Activated B cell treated with CpG ODN at 0.5 μM for 24 hours (primary cell): ENCODE measurements around the gene SUCLG2. TPM values are rescaled to one million over a fixed set of nuclear protein-coding genes. Genes with fewer than 3 reads are reported as not detected.

Experiments
- ATAC-seq: fragments of 200-7000 bp; cut with Tn5 transposase; one replicate; pipeline ENCODE4 v1.10.0; 2021; ENCODE audit warnings: low read depth, mild to moderate bottlenecking, moderate library complexity
- CTCF ChIA-PET: fragments of 350-600 bp; sonication (Branson Sonifier 250); formaldehyde crosslinking; loops from one replicate; lab custom pipeline; 2021; ENCODE audit warnings: antibody characterized with exemption; lab: Charles Lee
- POLR2A ChIA-PET: fragments of 350-600 bp; sonication (Branson Sonifier 250); formaldehyde crosslinking; loops from one replicate; lab custom pipeline; 2021; ENCODE audit warnings: antibody characterized with exemption; lab: Charles Lee
- DNase-seq: peaks from one replicate; pipeline ENCODE4 v3.0.0; 2022
- H3K27ac Mint-ChIP-seq: one replicate; pipeline ENCODE4 v1.8.0; 2020; ENCODE audit warnings: mixed read lengths
- H3K27me3 Mint-ChIP-seq: one replicate; pipeline ENCODE4 v1.8.0; 2021; ENCODE audit warnings: mixed read lengths
- H3K36me3 Mint-ChIP-seq: one replicate; pipeline ENCODE4 v1.8.0; 2021; ENCODE audit warnings: low read depth, mixed read lengths
- H3K4me1 Mint-ChIP-seq: one replicate; pipeline ENCODE4 v1.8.0; 2021; ENCODE audit warnings: mixed read lengths
- H3K4me3 Mint-ChIP-seq: one replicate; pipeline ENCODE4 v1.8.0; 2020; ENCODE audit warnings: mild to moderate bottlenecking, mixed read lengths
- H3K9me3 Mint-ChIP-seq: one replicate; pipeline ENCODE4 v1.8.0; 2020; ENCODE audit warnings: mixed read lengths
- intact Hi-C: fragments of 100-400 bp; cut with micrococcal nuclease; formaldehyde crosslinking; loops from one replicate; pipeline ENCODE4 v1.15.1; 2024
- total RNA-seq: library from RNA; stranded (reverse); gene quantifications from 2 replicates; pipeline ENCODE4 v1.2.3, GENCODE V29; 2022
- TF ChIP-seq, protein P1 (sequence below): fragments of 200-600 bp; IDR thresholded peaks from one replicate; pipeline ENCODE4 v1.8.0; 2022; ENCODE audit warnings: antibody characterized with exemption, mild to moderate bottlenecking

The SUCLG2 gene
- total RNA-seq, 1 donor from 2014 or later: 40.8 TPM

DNA sequence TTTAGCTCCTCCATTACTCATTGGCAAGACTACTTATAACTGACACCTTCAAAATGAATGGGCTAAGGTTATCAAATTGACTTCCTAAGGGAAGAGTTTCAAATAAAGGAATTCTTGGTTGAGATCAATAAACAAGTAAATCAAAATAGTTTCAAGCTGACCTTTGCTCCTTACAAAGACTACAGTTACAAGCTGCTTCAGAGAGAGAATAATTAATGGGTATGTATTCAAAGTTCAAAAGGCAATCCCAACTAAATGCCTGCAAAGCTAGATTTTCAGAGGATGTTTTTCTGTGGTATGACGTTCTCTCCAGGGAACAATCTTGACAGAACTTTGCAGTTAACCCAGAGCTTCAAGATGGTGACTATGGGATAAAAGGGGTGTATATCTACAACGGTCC, 153.7 kb downstream of the SUCLG2 start:
- POLR2A ChIA-PET: no interaction called here
- CTCF ChIA-PET: no interaction called here

DNA sequence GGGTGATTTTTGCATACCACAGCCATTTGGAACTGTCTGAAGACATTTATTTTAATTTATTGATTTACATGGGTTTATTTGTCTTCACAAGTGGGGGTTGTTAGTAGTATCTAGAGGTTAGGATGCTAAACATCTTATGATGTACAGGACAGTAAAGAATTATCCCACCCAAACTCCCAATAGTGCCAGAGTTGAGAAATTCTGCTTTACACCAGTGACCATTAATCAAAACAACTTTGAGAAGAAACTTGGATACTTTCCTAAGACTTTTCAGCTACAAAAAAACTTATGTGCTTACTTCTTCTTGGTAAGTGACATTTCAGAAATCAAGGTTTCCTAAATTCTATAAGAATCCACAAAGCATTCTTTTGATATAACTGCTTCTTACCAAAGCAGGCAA, 156.7 kb downstream of the SUCLG2 start:
- intact Hi-C loops: no loop called here
- H3K9me3 Mint-ChIP-seq: no peaks in the 10 kb centered on the region
- DNase-seq (no peak), ATAC-seq (no peak)
- no peaks in the 10 kb centered on the region for H3K4me1 Mint-ChIP-seq
- TF ChIP-seq, protein P1, sequence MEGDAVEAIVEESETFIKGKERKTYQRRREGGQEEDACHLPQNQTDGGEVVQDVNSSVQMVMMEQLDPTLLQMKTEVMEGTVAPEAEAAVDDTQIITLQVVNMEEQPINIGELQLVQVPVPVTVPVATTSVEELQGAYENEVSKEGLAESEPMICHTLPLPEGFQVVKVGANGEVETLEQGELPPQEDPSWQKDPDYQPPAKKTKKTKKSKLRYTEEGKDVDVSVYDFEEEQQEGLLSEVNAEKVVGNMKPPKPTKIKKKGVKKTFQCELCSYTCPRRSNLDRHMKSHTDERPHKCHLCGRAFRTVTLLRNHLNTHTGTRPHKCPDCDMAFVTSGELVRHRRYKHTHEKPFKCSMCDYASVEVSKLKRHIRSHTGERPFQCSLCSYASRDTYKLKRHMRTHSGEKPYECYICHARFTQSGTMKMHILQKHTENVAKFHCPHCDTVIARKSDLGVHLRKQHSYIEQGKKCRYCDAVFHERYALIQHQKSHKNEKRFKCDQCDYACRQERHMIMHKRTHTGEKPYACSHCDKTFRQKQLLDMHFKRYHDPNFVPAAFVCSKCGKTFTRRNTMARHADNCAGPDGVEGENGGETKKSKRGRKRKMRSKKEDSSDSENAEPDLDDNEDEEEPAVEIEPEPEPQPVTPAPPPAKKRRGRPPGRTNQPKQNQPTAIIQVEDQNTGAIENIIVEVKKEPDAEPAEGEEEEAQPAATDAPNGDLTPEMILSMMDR: no peak
- H3K4me3 Mint-ChIP-seq: no peak overlapping the region
- peaks cover 60% of the 10 kb centered on the region for H3K36me3 Mint-ChIP-seq
- no peak overlapping the region for H3K27ac Mint-ChIP-seq
- CTCF ChIA-PET: no interaction called here
- H3K27me3 Mint-ChIP-seq: no peaks in the 10 kb centered on the region
- POLR2A ChIA-PET: no interaction called here

More for the DNA sequence above, 153.7 kb downstream of the SUCLG2 start:
- intact Hi-C loops: no loop called here
- DNase-seq: no peak
- Mint-ChIP-seq H3K4me1 (no peaks in the 10 kb centered on the region), H3K36me3 (peaks cover 53% of the 10 kb centered on the region), H3K9me3 (no peaks in the 10 kb centered on the region), H3K4me3 (no peak overlapping the region), H3K27me3 (no peaks in the 10 kb centered on the region), H3K27ac (no peak overlapping the region)
- no peak for ATAC-seq
- TF ChIP-seq, protein P1: no peak

DNA sequence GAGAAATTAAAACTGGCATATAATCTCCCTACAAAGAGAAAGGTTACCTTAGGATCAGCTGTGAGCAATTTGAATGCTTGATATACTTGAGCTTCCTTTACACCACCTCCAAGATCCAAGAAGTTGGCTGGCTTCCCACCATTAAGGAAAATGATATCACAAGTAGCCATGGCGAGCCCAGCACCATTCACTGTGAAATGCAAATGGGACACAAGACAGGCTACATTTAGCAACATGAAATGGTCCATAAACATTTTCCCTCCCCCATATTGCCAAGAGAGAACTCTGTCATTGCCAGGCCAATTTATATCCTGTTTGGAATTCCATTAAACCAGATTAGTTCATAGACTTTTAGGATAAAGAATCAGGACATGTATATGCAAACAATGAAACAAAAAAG, 158.7 kb downstream of the SUCLG2 start:
- H3K27ac Mint-ChIP-seq: no peak overlapping the region
- TF ChIP-seq, protein P1: no peak
- no peak overlapping the region for H3K4me3 Mint-ChIP-seq
- no peaks in the 10 kb centered on the region for H3K27me3 Mint-ChIP-seq
- ChIA-PET CTCF (no interaction called here), POLR2A (interaction anchor here (0.7 kb wide), 1 partner anchor 485 kb away, joined by 5 read pairs; no protein-coding TSS in a partner anchor)
- H3K36me3 Mint-ChIP-seq: peaks cover 66% of the 10 kb centered on the region
- no peaks in the 10 kb centered on the region for H3K9me3 Mint-ChIP-seq
- ATAC-seq: no peak
- intact Hi-C loops: no loop called here
- DNase-seq: no peak
- no peaks in the 10 kb centered on the region for H3K4me1 Mint-ChIP-seq

DNA sequence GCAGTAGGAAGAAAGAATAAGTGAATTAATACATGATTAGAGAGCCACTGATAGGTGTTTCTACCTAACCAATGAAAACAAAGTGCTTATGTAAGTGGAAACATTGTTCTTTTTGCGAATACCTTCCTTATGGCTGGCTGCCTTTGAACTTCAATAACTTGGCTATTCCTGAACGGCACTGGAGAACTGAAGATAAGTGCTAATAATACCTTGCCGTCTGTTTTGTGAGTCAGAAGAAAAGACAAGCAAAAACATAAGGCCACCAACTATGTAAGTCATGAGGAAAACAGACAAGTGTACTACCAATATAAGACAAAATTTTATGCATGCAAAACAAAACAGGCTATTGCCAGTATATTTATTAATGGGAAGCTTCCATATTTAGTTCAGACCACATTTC, 160.6 kb downstream of the SUCLG2 start:
- ATAC-seq (no peak), DNase-seq (no peak)
- Mint-ChIP-seq H3K4me1 (no peaks in the 10 kb centered on the region), H3K9me3 (no peaks in the 10 kb centered on the region), H3K36me3 (peaks cover 61% of the 10 kb centered on the region), H3K27ac (no peak overlapping the region), H3K4me3 (no peak overlapping the region), H3K27me3 (no peaks in the 10 kb centered on the region)
- intact Hi-C loops: no loop called here
- ChIA-PET POLR2A (no interaction called here), CTCF (no interaction called here)
- TF ChIP-seq, protein P1: no peak

DNA sequence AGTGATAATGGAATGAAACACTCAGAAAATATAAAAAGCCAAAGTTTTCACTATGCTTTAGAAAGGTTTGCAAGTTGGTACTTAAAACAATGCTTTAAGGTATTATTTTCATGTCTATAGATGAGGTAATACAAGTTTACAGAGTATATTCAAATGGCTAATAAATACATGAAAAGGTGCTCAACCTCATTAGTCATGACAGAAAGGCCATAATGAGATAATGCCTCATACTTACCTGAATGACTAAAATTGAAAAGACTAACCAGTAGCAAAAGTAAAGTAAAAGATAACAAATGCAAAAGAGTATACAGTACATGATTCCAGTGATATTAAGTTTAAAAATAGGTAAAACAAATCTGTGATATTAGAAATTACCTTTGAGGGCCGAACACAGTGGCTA, 163.8 kb downstream of the SUCLG2 start:
- H3K36me3 Mint-ChIP-seq: peaks cover 58% of the 10 kb centered on the region
- no peak for ATAC-seq
- POLR2A ChIA-PET: no interaction called here
- DNase-seq: no peak
- H3K4me1 Mint-ChIP-seq: no peaks in the 10 kb centered on the region
- TF ChIP-seq, protein P1: no peak
- H3K4me3 Mint-ChIP-seq: no peak overlapping the region
- CTCF ChIA-PET: no interaction called here
- no peaks in the 10 kb centered on the region for H3K27me3 Mint-ChIP-seq
- H3K9me3 Mint-ChIP-seq: no peaks in the 10 kb centered on the region
- intact Hi-C loops: no loop called here
- H3K27ac Mint-ChIP-seq: no peak overlapping the region
